ENCODE measurements around the gene SIRT3.
"Not testable (repeated sequence)": the region's sequence is repeated elsewhere in the genome, so short reads cannot be mapped to it uniquely, and the experiment has no call there.

SIRT3 gene

GRCh38 chr11:191490-192478, 44.4 kb downstream of the SIRT3 start:
- H3K4me3 Mint-ChIP-seq; intact Hi-C loops (cut with micrococcal nuclease); H3K9me3 Mint-ChIP-seq; H3K27ac Mint-ChIP-seq; H3K4me1 Mint-ChIP-seq (ENCODE audit: low read depth); H3K36me3 Mint-ChIP-seq (ENCODE audit: low read depth): not testable (repeated sequence)
- peaks cover 14% of the 10 kb centered on the region for H3K27me3 Mint-ChIP-seq

GRCh38 chr11:190546-190945, 45.6 kb downstream of the SIRT3 start:
- H3K9me3 Mint-ChIP-seq; H3K4me1 Mint-ChIP-seq (ENCODE audit: low read depth); H3K36me3 Mint-ChIP-seq (ENCODE audit: low read depth); H3K27ac Mint-ChIP-seq; intact Hi-C loops (cut with micrococcal nuclease); H3K4me3 Mint-ChIP-seq: not testable (repeated sequence)
- peaks cover 11% of the 10 kb centered on the region for H3K27me3 Mint-ChIP-seq

GRCh38 chr11:189843-190311, 46.3 kb downstream of the SIRT3 start:
- H3K27ac Mint-ChIP-seq; H3K4me1 Mint-ChIP-seq (ENCODE audit: low read depth); H3K4me3 Mint-ChIP-seq; H3K9me3 Mint-ChIP-seq; H3K36me3 Mint-ChIP-seq (ENCODE audit: low read depth); intact Hi-C loops (cut with micrococcal nuclease): not testable (repeated sequence)
- H3K27me3 Mint-ChIP-seq = peaks cover 11% of the 10 kb centered on the region

- H3K9me3 Mint-ChIP-seq; intact Hi-C loops (cut with micrococcal nuclease); H3K36me3 Mint-ChIP-seq (ENCODE audit: low read depth); H3K4me3 Mint-ChIP-seq; H3K27me3 Mint-ChIP-seq; H3K4me1 Mint-ChIP-seq (ENCODE audit: low read depth); H3K27ac Mint-ChIP-seq: not testable (repeated sequence)
Observed at GRCh38 chr11:189200-189783, 46.9 kb downstream of the SIRT3 start.

- H3K27me3 Mint-ChIP-seq; H3K4me3 Mint-ChIP-seq; H3K27ac Mint-ChIP-seq; H3K36me3 Mint-ChIP-seq (ENCODE audit: low read depth); intact Hi-C loops (cut with micrococcal nuclease); H3K4me1 Mint-ChIP-seq (ENCODE audit: low read depth); H3K9me3 Mint-ChIP-seq: not testable (repeated sequence)
Observed at GRCh38 chr11:180242-180641, 55.9 kb downstream of the SIRT3 start.

Measured in dendritic cell treated with granulocyte-macrophage colony-stimulating factor and Interleukin-4, amounts not matched to agents 40 ng/mL and 50 ng/mL, for 4 days (primary cell).